BJ (cell line): ENCODE measurements around the gene POLR1G. TPM values are rescaled to one million over a fixed set of nuclear protein-coding genes. Genes with fewer than 3 reads are reported as not detected.

Experiments
- CTCF ChIA-PET: fragments of 350-600 bp; formaldehyde crosslinking; extraction: SDS; loops from one replicate; lab custom pipeline; 2021; ENCODE audit warnings: antibody characterized with exemption, inconsistent platforms; lab: Yijun Ruan, JAX
- POLR2A ChIA-PET: fragments of 300-600 bp; sonication (Branson Sonifier 250); formaldehyde crosslinking; extraction: SDS; loops from one replicate; lab custom pipeline; 2021; ENCODE audit warnings: antibody characterized with exemption; lab: Charles Lee
- DNase-seq: peaks from one replicate; pipeline ENCODE4 v3.0.0-alpha.2; 2011; ENCODE audit warnings: low read depth
- H3K27me3 ChIP-seq: 2 replicates; pipeline ENCODE4 v1.6.0; 2011; ENCODE audit warnings: low read length; ENCODE audit not compliant: control insufficient read depth, insufficient read depth
- H3K36me3 ChIP-seq: 2 replicates; pipeline ENCODE4 v1.5.1; 2011; ENCODE audit warnings: low read length; ENCODE audit not compliant: control insufficient read depth, insufficient read depth
- H3K4me3 ChIP-seq: 2 replicates; pipeline ENCODE4 v1.5.1; 2011; ENCODE audit warnings: low read depth, mild to moderate bottlenecking, control low read depth, low read length
- CTCF ChIP-seq: IDR thresholded peaks from 2 replicates; pipeline ENCODE4 v1.5.1; 2011; ENCODE audit warnings: low read depth, mild to moderate bottlenecking, control low read depth, inconsistent platforms, low read length, moderate library complexity; ENCODE audit not compliant: insufficient read depth
- polyA plus RNA-seq: library from polyadenylated mRNA; depleted of rRNA; stranded (reverse); fragments of >200 nt; gene quantifications from 2 replicates; pipeline ENCODE4 v1.2.3, GENCODE V29; 2011

The POLR1G gene
- polyA plus RNA-seq, 1 experiment: 3.0 TPM

- Histone ChIP-seq H3K27me3 (no peaks in the 10 kb centered on the region), H3K36me3 (0 out of 2 replicates have a peak, but pooled peaks cover 1% of the 10 kb centered on the region), H3K4me3 (peak overlapping the region; percentile 51)
- ChIA-PET POLR2A (no interaction called here), CTCF (interaction anchor here (20.3 kb wide), 1 partner anchor 39 kb away, joined by 764 read pairs; no protein-coding TSS in a partner anchor)
- DNase-seq: no peak
- no peak for TF ChIP-seq CTCF
Observed at GRCh38 chr19:45442778-45443461, 36.5 kb downstream of the POLR1G start.

- ChIA-PET POLR2A (no interaction called here), CTCF (interaction anchor here (0.6 to 0.7 kb wide), 3 partner anchors 29 to 72 kb away, joined by 3 read pairs; no protein-coding TSS in a partner anchor)
- Histone ChIP-seq H3K36me3 (0 out of 2 replicates have a peak, but pooled peaks cover 1% of the 10 kb centered on the region), H3K27me3 (no peaks in the 10 kb centered on the region), H3K4me3 (peak overlapping the region; percentile 51)
- no peak for DNase-seq
- no peak for TF ChIP-seq CTCF
Observed at GRCh38 chr19:45443462-45444317, 37.2 kb downstream of the POLR1G start.

- no peak for DNase-seq
- H3K36me3 ChIP-seq: 0 out of 2 replicates have a peak, but pooled peaks cover 1% of the 10 kb centered on the region
- H3K27me3 ChIP-seq: no peaks in the 10 kb centered on the region
- TF ChIP-seq CTCF: no peak
- ChIA-PET POLR2A (no interaction called here), CTCF (interaction anchor here (0.7 to 1.6 kb wide), 5 partner anchors 25 to 71 kb away, joined by 3 to 11 read pairs (median 3); no protein-coding TSS in a partner anchor)
- H3K4me3 ChIP-seq: peak overlapping the region; percentile 25; the same call in 1 of the 2 replicates
Observed at GRCh38 chr19:45444318-45445041, 38.0 kb downstream of the POLR1G start.

GRCh38 chr19:45445139-45445538 is 38.7 kb downstream of the POLR1G start:
- H3K36me3 ChIP-seq: 0 out of 2 replicates have a peak, but pooled peaks cover 1% of the 10 kb centered on the region
- DNase-seq: no peak
- CTCF ChIA-PET: interaction anchor here (0.9 to 2.4 kb wide), 5 partner anchors 24 to 40 kb away, joined by 3 to 11 read pairs (median 3); no protein-coding TSS in a partner anchor
- no peak overlapping the region for H3K4me3 ChIP-seq
- POLR2A ChIA-PET: no interaction called here
- H3K27me3 ChIP-seq: no peaks in the 10 kb centered on the region
- no peak for TF ChIP-seq CTCF
